CD4-positive, alpha-beta T cell (primary cell): ENCODE results near the gene PCDHGA2. TPM values are rescaled to one million over a fixed set of nuclear protein-coding genes. Genes with fewer than 3 reads are reported as not detected.

Experiments used
- ATAC-seq: fragments of 200-7000 bp; cut with Tn5 transposase; one replicate; pipeline ENCODE4 v1.10.0; 2022; ENCODE audit warnings: mild to moderate bottlenecking; ENCODE audit not compliant: poor library complexity
- CTCF ChIA-PET: fragments of 350-600 bp; sonication (Branson Sonifier 250); formaldehyde crosslinking; loops from one replicate; lab custom pipeline; 2021; ENCODE audit warnings: antibody characterized with exemption, inconsistent platforms; lab: Charles Lee
- POLR2A ChIA-PET: fragments of 350-600 bp; sonication (Branson Sonifier 250); formaldehyde crosslinking; loops from one replicate; lab custom pipeline; 2021; ENCODE audit warnings: antibody characterized with exemption, inconsistent platforms; lab: Charles Lee
- DNase-seq, 14 experiments: peaks; one replicate each; pipeline ENCODE4 v3.0.0-alpha.2; 2013 to 2020; ENCODE audit warnings: mixed read lengths in 2 of 14
- H3K27ac ChIP-seq, 2 donors: one replicate each; pipeline versions ENCODE4 v1.5.1 to v1.7.0; 2013; ENCODE audit warnings: low read length in 2 of 2, low read depth in 1 of 2, mild to moderate bottlenecking in 1 of 2
- H3K27me3 ChIP-seq, 2 experiments: 1 replicate in 1 of 2; 2 replicates in 1 of 2; pipeline versions ENCODE4 v1.6.1 to v1.7.0; 2013; ENCODE audit warnings: low read length in 2 of 2, control low read depth in 1 of 2, mild to moderate bottlenecking in 1 of 2, moderate library complexity in 1 of 2; ENCODE audit not compliant: insufficient read depth in 2 of 2, control insufficient read depth in 1 of 2
- H3K36me3 ChIP-seq: one replicate; pipeline ENCODE4 v1.6.1; 2013; ENCODE audit warnings: low read length, control low read depth; ENCODE audit not compliant: insufficient read depth
- H3K4me1 ChIP-seq: one replicate; pipeline ENCODE4 v1.6.1; 2013; ENCODE audit warnings: low read length, control low read depth; ENCODE audit not compliant: insufficient read depth
- H3K4me3 ChIP-seq: one replicate; pipeline ENCODE4 v1.5.1; 2013; ENCODE audit warnings: mild to moderate bottlenecking, low read length, moderate library complexity
- H3K9me3 ChIP-seq, 2 experiments: 1 replicate in 1 of 2; 2 replicates in 1 of 2; pipeline versions ENCODE4 v1.6.1 to v1.7.0; 2013; ENCODE audit warnings: low read length in 2 of 2, mild to moderate bottlenecking in 2 of 2, control low read depth in 1 of 2, moderate library complexity in 1 of 2; ENCODE audit not compliant: control insufficient read depth in 1 of 2, insufficient read depth in 1 of 2
- H3K27ac Mint-ChIP-seq: one replicate; pipeline ENCODE4 v1.8.0; 2020; ENCODE audit warnings: mixed read lengths
- H3K27me3 Mint-ChIP-seq: one replicate; pipeline ENCODE4 v1.8.0; 2021; ENCODE audit warnings: mixed read lengths
- H3K36me3 Mint-ChIP-seq: one replicate; pipeline ENCODE4 v1.8.0; 2021; ENCODE audit warnings: low read depth, mixed read lengths
- H3K4me1 Mint-ChIP-seq: one replicate; pipeline ENCODE4 v1.8.0; 2021; ENCODE audit warnings: low read depth, mixed read lengths
- H3K4me3 Mint-ChIP-seq: one replicate; pipeline ENCODE4 v1.8.0; 2020; ENCODE audit warnings: mild to moderate bottlenecking, mixed read lengths
- H3K9me3 Mint-ChIP-seq: one replicate; pipeline ENCODE4 v1.8.0; 2020; ENCODE audit warnings: mixed read lengths
- intact Hi-C, 2 experiments: fragments of 100-400 bp; cut with DNase I in 1 of 2; cut with micrococcal nuclease in 1 of 2; formaldehyde crosslinking; loops; one replicate each; pipeline versions ENCODE4 v1.15.1 to v1.9.0; 2023 to 2025; cut with DNase I, micrococcal nuclease
- total RNA-seq, 174 experiments: library from RNA in 2 of 174; stranded (reverse) in 2 of 174; gene quantifications; one replicate each; pipeline ENCODE4 v1.2.3 and lab custom pipeline; 2021 to 2026
- TF ChIP-seq, protein P1 (sequence below): fragments of 200-600 bp; IDR thresholded peaks from one replicate; pipeline ENCODE4 v1.8.0; 2022; ENCODE audit warnings: antibody characterized with exemption, mild to moderate bottlenecking

PCDHGA2 gene
- total RNA-seq, 2 experiments from 2014 or later, result not detected

DNA sequence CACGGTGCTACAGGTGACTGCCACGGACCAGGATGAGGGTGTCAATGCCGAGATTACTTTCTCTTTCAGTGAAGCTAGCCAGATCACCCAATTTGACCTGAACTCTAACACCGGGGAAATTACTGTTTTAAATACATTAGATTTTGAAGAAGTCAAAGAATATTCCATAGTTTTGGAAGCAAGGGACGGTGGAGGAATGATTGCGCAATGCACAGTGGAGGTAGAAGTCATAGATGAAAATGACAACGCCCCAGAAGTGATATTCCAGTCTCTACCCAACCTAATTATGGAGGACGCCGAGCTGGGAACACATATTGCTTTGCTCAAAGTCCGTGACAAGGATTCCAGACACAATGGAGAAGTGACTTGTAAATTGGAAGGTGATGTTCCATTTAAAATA, 50.1 kb downstream of the PCDHGA2 start:
- H3K36me3 ChIP-seq, result no peaks in the 10 kb centered on the region
- H3K4me3 ChIP-seq, result no peak overlapping the region
- peaks cover 89% of the 10 kb centered on the region for H3K27me3 Mint-ChIP-seq
- H3K4me1 ChIP-seq, result no peaks in the 10 kb centered on the region
- H3K4me1 Mint-ChIP-seq, result no peaks in the 10 kb centered on the region
- ATAC-seq (no peak), DNase-seq (no peak)
- H3K27me3 ChIP-seq, result peaks cover 57 to 88% of the 10 kb centered on the region in 2 experiments
- no peak overlapping the region for H3K4me3 Mint-ChIP-seq
- no peak overlapping the region for H3K27ac Mint-ChIP-seq
- peaks cover 33% of the 10 kb centered on the region for H3K36me3 Mint-ChIP-seq
- intact Hi-C loops, result no loop called here
- H3K9me3 Mint-ChIP-seq, result peaks cover 30% of the 10 kb centered on the region
- peaks cover 48 to 70% of the 10 kb centered on the region in 2 experiments for H3K9me3 ChIP-seq
- TF ChIP-seq, protein P1, sequence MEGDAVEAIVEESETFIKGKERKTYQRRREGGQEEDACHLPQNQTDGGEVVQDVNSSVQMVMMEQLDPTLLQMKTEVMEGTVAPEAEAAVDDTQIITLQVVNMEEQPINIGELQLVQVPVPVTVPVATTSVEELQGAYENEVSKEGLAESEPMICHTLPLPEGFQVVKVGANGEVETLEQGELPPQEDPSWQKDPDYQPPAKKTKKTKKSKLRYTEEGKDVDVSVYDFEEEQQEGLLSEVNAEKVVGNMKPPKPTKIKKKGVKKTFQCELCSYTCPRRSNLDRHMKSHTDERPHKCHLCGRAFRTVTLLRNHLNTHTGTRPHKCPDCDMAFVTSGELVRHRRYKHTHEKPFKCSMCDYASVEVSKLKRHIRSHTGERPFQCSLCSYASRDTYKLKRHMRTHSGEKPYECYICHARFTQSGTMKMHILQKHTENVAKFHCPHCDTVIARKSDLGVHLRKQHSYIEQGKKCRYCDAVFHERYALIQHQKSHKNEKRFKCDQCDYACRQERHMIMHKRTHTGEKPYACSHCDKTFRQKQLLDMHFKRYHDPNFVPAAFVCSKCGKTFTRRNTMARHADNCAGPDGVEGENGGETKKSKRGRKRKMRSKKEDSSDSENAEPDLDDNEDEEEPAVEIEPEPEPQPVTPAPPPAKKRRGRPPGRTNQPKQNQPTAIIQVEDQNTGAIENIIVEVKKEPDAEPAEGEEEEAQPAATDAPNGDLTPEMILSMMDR, result no peak
- CTCF ChIA-PET, result interaction anchor here (1.5 kb wide), 1 partner anchor 230 kb away, joined by 3 read pairs; the partner anchor contains the start of gene DIAPH1
- no peak overlapping the region for H3K27ac ChIP-seq
- POLR2A ChIA-PET, result no interaction called here

DNA sequence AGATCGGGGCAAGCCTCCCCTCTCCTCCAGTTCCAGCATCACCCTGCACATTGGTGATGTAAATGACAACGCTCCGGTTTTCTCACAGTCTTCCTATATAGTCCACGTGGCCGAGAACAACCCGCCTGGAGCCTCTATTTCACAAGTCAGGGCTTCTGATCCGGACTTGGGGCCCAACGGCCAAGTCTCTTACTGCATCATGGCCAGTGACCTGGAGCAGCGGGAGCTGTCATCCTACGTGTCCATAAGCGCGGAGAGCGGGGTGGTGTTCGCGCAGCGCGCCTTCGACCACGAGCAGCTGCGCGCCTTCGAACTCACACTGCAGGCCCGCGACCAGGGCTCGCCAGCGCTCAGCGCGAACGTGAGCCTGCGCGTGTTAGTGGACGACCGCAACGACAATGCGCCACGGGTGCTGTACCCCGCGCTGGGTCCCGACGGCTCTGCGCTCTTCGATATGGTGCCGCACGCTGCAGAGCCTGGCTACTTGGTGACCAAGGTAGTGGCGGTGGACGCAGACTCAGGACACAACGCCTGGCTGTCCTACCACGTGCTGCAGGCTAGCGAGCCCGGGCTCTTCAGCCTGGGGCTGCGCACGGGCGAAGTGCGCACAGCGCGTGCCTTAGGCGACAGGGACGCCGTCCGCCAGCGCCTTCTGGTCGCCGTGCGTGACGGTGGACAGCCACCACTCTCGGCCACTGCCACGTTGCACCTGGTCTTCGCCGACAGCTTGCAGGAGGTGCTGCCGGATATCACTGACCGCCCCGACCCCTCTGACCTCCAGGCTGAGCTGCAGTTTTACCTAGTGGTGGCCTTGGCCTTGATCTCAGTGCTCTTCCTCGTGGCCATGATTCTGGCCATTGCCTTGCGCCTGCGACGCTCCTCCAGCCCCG, 50.8 kb downstream of the PCDHGA2 start:
- Mint-ChIP-seq H3K36me3 (peaks cover 33% of the 10 kb centered on the region), H3K4me1 (no peaks in the 10 kb centered on the region), H3K9me3 (peaks cover 31% of the 10 kb centered on the region), H3K27ac (no peak overlapping the region), H3K4me3 (no peak overlapping the region), H3K27me3 (peaks cover 89% of the 10 kb centered on the region)
- intact Hi-C loops, result no loop called here
- TF ChIP-seq, protein P1, result no peak
- Histone ChIP-seq H3K4me1 (no peaks in the 10 kb centered on the region), H3K27me3 (peaks cover 58 to 87% of the 10 kb centered on the region in 2 experiments), H3K27ac (no peak overlapping the region), H3K4me3 (no peak overlapping the region), H3K9me3 (peaks cover 50 to 70% of the 10 kb centered on the region in 2 experiments), H3K36me3 (no peaks in the 10 kb centered on the region)
- CTCF ChIA-PET, result no interaction called here
- POLR2A ChIA-PET, result no interaction called here
- no peak for DNase-seq
- ATAC-seq, result no peak

DNA sequence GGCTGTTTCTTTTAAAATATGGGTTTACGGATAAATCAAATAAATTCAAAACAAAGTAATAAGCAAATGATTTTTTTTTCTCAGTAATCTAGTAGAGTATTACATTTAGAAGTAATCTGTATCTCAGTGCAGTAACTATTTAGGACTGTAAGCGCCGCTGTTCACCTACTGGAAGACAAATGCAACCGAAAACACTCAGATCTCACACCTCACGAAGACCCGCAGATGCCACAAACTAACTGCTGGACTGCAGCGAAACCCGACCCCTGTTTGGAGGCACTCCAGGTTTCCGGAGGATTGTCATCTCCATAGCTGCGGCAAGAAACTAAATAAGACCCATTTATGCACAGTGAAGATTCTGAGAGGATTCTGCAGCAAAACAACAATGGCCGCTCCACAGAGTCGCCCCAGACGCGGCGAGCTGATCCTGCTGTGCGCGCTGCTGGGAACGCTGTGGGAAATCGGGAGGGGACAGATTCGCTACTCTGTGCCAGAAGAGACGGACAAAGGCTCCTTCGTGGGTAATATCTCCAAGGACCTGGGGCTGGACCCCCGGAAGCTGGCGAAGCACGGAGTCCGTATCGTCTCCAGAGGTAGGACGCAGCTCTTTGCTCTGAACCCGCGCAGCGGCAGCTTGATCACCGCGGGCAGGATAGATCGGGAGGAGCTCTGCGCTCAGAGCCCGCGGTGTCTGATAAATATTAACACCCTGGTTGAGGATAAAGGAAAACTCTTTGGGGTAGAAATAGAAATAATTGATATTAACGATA, 54.1 kb downstream of the PCDHGA2 start, which contains the start of gene PCDHGA8:
Gene PCDHGA8 (plus strand): TSS at position 205 of the 770 bp plus-strand sequence. CDS start 181 bp downstream, at position 386.
- H3K27ac Mint-ChIP-seq, result no peak within 1 kb of the TSS
- intact Hi-C loops, result no loop called here
- peaks cover 19% of the 10 kb centered on the region for H3K9me3 Mint-ChIP-seq
- TF ChIP-seq, protein P1, result no peak
- Histone ChIP-seq H3K9me3 (peaks cover 49 to 53% of the 10 kb centered on the region in 2 experiments), H3K36me3 (no peaks in the 10 kb centered on the region), H3K27ac (no peak within 1 kb of the TSS), H3K27me3 (peaks cover 53 to 89% of the 10 kb centered on the region in 2 experiments), H3K4me3 (no peak within 1 kb of the TSS), H3K4me1 (no peaks in the 10 kb centered on the region)
- H3K4me3 Mint-ChIP-seq, result no peak within 1 kb of the TSS
- ATAC-seq (no peak), DNase-seq (no peak)
- no peaks in the 10 kb centered on the region for H3K4me1 Mint-ChIP-seq
- H3K27me3 Mint-ChIP-seq, result peaks cover 85% of the 10 kb centered on the region
- POLR2A ChIA-PET, result no interaction called here
- CTCF ChIA-PET, result interaction anchor here (0.9 to 1.0 kb wide), 2 partner anchors 23 to 171 kb away, joined by 3 to 4 read pairs; partner anchors contain the start of gene PCDHGB3
- H3K36me3 Mint-ChIP-seq, result peaks cover 20% of the 10 kb centered on the region

Other genes with a start within 250 kb of the PCDHGA2 start
- not detected for gene PCDHB2, start 244.1 kb upstream of the PCDHGA2 start, total RNA-seq
- not detected for gene PCDHB3, start 238.3 kb upstream of the PCDHGA2 start, total RNA-seq
- gene PCDHB4, start 216.9 kb upstream of the PCDHGA2 start, total RNA-seq, result not detected
- under 1 TPM in 1 of 2 experiments, not detected in 1; 0.08 TPM for gene PCDHB5, start 203.6 kb upstream of the PCDHGA2 start, total RNA-seq
- gene PCDHB6, start 188.7 kb upstream of the PCDHGA2 start, total RNA-seq, result not detected
- gene PCDHB7, start 166.1 kb upstream of the PCDHGA2 start, total RNA-seq, result not detected
- not detected for gene PCDHB8, start 161.0 kb upstream of the PCDHGA2 start, total RNA-seq
- gene PCDHB16, start 156.4 kb upstream of the PCDHGA2 start, total RNA-seq, result not detected
- gene PCDHB9, start 151.6 kb upstream of the PCDHGA2 start, total RNA-seq, result not detected
- not detected for gene PCDHB10, start 146.4 kb upstream of the PCDHGA2 start, total RNA-seq
- gene PCDHB11, start 139.1 kb upstream of the PCDHGA2 start, total RNA-seq, result not detected
- gene PCDHB12, start 130.0 kb upstream of the PCDHGA2 start, total RNA-seq, result not detected
- gene PCDHB13, start 124.8 kb upstream of the PCDHGA2 start, total RNA-seq, result not detected
- gene PCDHB14, start 115.4 kb upstream of the PCDHGA2 start, total RNA-seq, result not detected
- gene PCDHB15, start 93.4 kb upstream of the PCDHGA2 start, total RNA-seq, result not detected
- gene SLC25A2, start 34.7 kb upstream of the PCDHGA2 start, total RNA-seq, result under 1 TPM in 1 of 2 experiments, not detected in 1; 0.22 TPM
- gene TAF7, start 18.0 kb upstream of the PCDHGA2 start, total RNA-seq, result 10 to 100 TPM; 80.5 TPM
- gene PCDHGA1, start 8.2 kb upstream of the PCDHGA2 start, total RNA-seq, result not detected
- not detected for gene PCDHGA3, start 5.1 kb downstream of the PCDHGA2 start, total RNA-seq
- gene PCDHGB1, start 11.3 kb downstream of the PCDHGA2 start, total RNA-seq, result under 1 TPM in 1 of 2 experiments, not detected in 1; 0.05 TPM
- gene PCDHGA4, start 16.3 kb downstream of the PCDHGA2 start, total RNA-seq, result under 1 TPM; 0.08 TPM
- gene PCDHGB2, start 21.2 kb downstream of the PCDHGA2 start, total RNA-seq, result under 1 TPM; 0.19 to 0.20 TPM
- under 1 TPM in 1 of 2 experiments, not detected in 1; 0.08 TPM for gene PCDHGA5, start 25.4 kb downstream of the PCDHGA2 start, total RNA-seq
- under 1 TPM; 0.11 to 0.28 TPM for gene PCDHGB3, start 31.5 kb downstream of the PCDHGA2 start, total RNA-seq
- under 1 TPM in 1 of 2 experiments, not detected in 1; 0.11 TPM for gene PCDHGA6, start 35.1 kb downstream of the PCDHGA2 start, total RNA-seq
- not detected for gene PCDHGA7, start 44.0 kb downstream of the PCDHGA2 start, total RNA-seq
- gene PCDHGB4, start 48.9 kb downstream of the PCDHGA2 start, total RNA-seq, result not detected
- not detected for gene PCDHGA8, start 53.9 kb downstream of the PCDHGA2 start, total RNA-seq
- under 1 TPM; 0.14 to 0.20 TPM for gene PCDHGB5, start 59.2 kb downstream of the PCDHGA2 start, total RNA-seq
- gene PCDHGA9, start 64.0 kb downstream of the PCDHGA2 start, total RNA-seq, result not detected
- gene PCDHGB6, start 69.3 kb downstream of the PCDHGA2 start, total RNA-seq, result under 1 TPM in 1 of 2 experiments, not detected in 1; 0.06 TPM
- under 1 TPM in 1 of 2 experiments, not detected in 1; 0.08 TPM for gene PCDHGA10, start 74.2 kb downstream of the PCDHGA2 start, total RNA-seq
- gene PCDHGB7, start 78.9 kb downstream of the PCDHGA2 start, total RNA-seq, result not detected
- not detected for gene PCDHGA11, start 82.3 kb downstream of the PCDHGA2 start, total RNA-seq
- not detected for gene PCDHGA12, start 91.7 kb downstream of the PCDHGA2 start, total RNA-seq
- not detected for gene PCDHGC3, start 137.2 kb downstream of the PCDHGA2 start, total RNA-seq
- gene PCDHGC4, start 146.3 kb downstream of the PCDHGA2 start, total RNA-seq, result not detected
- gene PCDHGC5, start 150.3 kb downstream of the PCDHGA2 start, total RNA-seq, result not detected